Fibroblast of lung (primary cell): ENCODE results near the gene CYTH1.

ENCODE experiments used
- EZH2 ChIP-seq: IDR thresholded peaks from 2 replicates; pipeline ENCODE4 v1.5.1; 2012; ENCODE audit warnings: low read length, control low read depth, mild to moderate bottlenecking; ENCODE audit errors: missing control alignments
- TF ChIP-seq, protein P1 (sequence below), 2 donors: IDR thresholded peaks in 1 of 2; conservative IDR thresholded peaks in 1 of 2; 1 replicate in 1 of 2; 2 replicates in 1 of 2; pipeline ENCODE4 v1.5.1; 2011 to 2012; ENCODE audit warnings: low read length in 2 of 2, control low read depth in 1 of 2, inconsistent platforms in 1 of 2, low read depth in 1 of 2, mild to moderate bottlenecking in 1 of 2

DNA sequence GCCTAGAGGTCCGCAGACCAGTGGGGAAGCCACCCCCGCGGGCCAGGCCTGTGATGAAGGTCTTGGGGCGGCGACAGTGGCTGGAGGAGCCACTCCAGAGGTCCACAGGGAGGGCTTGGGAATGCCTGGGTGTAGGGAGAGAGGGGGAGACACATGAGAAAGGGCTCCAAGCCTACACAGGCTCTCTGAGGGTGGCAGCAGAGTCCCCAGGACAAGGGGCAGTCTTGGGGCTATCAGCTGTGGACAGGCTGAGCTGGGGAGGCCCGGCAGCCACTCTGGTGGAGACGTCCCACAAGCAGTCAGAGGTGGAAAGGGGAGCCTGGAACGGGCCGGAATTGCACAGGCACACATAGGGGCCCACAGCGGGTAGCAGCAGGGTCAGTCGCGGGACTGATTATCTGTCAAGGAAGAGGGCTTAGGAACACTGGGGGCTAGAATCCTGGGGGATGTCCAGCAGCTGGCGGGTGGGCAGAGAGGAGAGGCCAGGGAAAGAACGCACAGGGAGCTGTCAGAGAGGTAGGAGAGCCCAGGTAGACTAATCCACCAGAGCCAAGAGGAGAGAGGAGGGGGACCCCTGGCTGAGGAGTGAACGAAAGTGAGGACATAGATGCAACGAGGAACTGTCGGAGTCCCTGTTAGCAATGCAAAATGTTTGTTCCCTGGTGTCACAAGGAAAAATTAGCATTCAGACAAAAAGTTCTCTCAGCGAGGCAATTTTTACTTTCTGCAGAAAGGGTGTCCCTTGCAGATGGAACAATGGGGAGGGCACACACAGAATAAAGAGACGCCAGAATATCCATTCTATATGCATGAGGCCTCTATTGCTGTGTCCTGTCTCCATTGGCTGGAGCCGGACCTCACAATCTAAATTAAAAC, 111.0 kb downstream of the CYTH1 start:
- TF ChIP-seq EZH2: no peak
- TF ChIP-seq, protein P1, sequence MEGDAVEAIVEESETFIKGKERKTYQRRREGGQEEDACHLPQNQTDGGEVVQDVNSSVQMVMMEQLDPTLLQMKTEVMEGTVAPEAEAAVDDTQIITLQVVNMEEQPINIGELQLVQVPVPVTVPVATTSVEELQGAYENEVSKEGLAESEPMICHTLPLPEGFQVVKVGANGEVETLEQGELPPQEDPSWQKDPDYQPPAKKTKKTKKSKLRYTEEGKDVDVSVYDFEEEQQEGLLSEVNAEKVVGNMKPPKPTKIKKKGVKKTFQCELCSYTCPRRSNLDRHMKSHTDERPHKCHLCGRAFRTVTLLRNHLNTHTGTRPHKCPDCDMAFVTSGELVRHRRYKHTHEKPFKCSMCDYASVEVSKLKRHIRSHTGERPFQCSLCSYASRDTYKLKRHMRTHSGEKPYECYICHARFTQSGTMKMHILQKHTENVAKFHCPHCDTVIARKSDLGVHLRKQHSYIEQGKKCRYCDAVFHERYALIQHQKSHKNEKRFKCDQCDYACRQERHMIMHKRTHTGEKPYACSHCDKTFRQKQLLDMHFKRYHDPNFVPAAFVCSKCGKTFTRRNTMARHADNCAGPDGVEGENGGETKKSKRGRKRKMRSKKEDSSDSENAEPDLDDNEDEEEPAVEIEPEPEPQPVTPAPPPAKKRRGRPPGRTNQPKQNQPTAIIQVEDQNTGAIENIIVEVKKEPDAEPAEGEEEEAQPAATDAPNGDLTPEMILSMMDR (conservative IDR thresholded peaks at IDR 0.05 in 1 of 2, IDR thresholded peaks at IDR 0.05 in 1 of 2; ENCODE audit: low read depth in 1 of 2, low read length in 2 of 2): no peak
